RPMI7951 (cell line): ENCODE data around the gene CSMD2. TPM values are rescaled to one million over a fixed set of nuclear protein-coding genes. Genes with fewer than 3 reads are reported as not detected.

Experiments
- DNase-seq: peaks from one replicate; pipeline ENCODE4 v3.0.0-alpha.2; 2012; ENCODE audit warnings: low read depth
- total RNA-seq: library from RNA; depleted of rRNA; stranded (reverse); fragments of >200 nt; shearing (Covaris generic); gene quantifications from 2 replicates; pipeline ENCODE4 v1.2.3, GENCODE V29; 2014

The CSMD2 gene
- total RNA-seq, 1 experiment from 2014 or later = 1.1 TPM

DNA sequence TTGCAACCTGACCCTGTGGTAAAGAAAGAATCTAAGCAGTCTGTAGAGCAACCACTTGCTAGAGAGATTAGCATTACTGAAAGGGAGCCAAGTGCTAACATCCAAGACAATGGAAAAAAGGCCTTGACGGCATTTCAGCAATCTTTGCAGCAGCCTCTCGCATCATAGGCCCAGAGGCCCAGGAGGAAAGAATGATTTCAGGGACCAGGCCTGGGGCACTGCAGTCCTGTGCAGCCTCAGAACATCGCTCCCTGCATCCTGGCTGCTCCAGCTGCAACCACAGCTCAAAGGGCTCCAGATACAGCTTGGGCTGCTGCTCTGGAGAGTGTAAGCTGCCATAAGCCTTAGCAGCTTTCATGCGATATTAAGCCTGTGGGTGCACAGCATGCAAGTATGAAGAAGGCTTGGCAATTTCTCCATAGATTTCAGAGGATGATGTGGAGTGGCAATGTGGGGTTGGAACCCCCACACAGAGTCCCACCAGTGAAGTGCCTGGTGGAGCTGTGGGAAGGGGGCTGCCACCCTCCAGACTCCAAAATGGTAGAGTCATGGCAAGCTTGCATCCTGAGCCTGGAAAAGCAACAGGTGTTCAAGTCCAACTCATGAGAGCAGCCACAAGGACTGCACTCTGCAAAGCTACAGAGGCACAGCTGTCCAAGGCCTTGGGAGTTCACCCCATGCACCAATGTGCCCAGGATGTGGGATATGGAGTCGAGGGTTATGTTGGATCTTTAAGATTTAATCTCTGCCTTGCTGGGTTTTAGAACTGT is 411.8 kb downstream of the CSMD2 start:
- DNase-seq = no peak

- DNase-seq = no peak
Measured at GRCh38 chr1:33745942-33746341, 419.1 kb downstream of the CSMD2 start.

GRCh38 chr1:33743221-33743998 is 421.6 kb downstream of the CSMD2 start:
- DNase-seq = no peak

DNA sequence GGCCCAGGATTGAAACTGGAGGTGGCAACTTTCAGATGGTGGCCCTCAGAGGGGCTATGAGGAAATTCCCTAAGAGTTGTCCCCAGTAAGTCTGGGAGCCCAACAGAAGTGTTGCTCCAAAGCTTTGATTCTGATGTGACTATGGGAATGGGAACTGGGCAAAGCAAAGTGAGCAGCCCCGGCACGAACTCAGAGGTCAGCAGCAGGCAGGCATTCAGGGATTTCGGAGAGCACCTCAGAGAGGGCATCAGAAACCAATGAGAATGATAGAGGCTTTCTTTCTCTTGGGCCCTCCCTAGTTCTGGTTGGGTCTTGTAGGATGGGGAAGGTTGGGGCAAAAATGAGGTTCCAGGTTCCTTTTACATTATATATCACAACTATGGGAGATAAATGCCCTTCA is 422.4 kb downstream of the CSMD2 start:
- no peak for DNase-seq

DNA sequence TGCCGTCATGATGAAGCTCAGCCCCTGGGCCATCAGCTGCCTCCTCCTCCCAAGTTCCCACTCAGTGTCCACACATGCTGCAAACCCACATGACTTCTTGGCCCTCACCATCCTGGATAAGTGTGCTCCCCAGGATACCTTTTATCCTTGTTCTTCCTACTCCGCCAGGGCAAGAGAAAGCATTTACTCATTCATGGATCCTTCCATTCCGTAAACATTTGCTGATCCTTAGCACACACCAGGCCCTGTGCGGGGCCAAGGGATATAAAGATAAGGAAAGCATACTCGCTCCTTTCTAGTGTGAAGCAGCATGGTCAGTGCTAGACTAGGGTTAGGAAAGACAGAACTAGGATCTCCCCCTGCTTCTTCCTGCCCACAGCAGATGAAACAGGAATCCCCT is 423.3 kb downstream of the CSMD2 start:
- no peak for DNase-seq

GRCh38 chr1:33740040-33740744 is 424.8 kb downstream of the CSMD2 start:
- DNase-seq = no peak

- no peak for DNase-seq
Measured at GRCh38 chr1:33738976-33739375, 426.1 kb downstream of the CSMD2 start.

DNA sequence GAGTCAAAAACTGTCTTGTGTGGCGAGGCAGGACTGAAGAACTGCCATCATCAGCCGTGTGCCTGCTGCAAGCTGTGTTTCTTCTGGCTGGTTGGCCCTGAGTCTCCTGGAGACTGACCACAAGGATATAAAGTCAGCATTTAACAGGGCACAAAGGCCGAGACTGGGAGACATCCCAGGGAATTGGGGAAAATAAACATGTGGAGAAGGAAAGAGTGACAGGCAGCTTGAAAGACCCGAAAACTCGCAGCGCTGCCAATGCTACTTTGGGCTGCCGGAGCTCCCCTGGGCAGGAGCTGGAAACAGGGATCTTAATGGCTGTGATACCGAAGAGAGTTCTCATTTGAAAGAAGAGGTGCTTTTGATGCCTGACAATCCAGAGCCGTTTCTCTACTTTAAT is 426.5 kb downstream of the CSMD2 start:
- DNase-seq = no peak

DNA sequence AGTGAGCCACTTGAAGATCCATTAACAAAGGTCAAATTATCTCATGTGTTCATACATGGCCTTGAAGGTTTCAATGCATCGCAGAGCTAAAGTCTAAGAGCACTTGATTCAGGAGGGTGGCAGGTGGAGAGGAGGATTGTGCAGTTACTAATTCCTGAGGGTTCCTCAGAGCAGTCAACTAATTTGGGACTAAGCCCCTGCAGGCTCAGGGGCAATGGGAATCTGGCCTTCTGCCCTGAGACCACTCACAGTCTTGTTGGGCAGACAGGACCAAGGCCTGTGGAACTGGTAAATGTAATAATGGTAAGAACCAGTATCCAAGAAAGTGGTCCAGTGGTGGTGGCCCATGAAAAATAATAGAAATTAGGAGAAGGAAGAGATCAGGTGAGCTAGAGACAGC is 428.5 kb downstream of the CSMD2 start:
- DNase-seq = no peak

DNA sequence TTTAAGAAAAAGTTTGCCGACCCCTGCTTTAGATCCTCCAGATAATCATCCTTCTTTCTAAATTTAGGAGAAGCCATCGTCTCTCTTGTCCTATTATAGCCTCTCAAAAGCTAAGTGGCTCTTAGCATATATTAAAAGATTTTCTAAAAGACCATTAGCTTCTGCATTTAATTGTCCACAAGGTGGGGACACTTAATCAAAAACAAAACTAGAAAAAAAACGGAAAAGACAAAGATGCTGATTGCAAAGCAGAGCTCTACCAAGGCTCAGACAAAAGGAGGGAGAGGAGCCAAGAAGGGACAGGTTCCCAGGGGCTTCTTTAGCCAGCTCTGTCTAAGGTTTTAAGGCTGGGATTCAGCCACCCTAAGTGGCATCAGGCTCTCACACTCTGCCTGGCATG is 429.4 kb downstream of the CSMD2 start:
- peak; percentile 32 for DNase-seq

GRCh38 chr1:33727310-33727709 is 437.7 kb downstream of the CSMD2 start:
- DNase-seq = peak; percentile 13

- no peak for DNase-seq
Measured at GRCh38 chr1:33726274-33726804, 438.7 kb downstream of the CSMD2 start.

- no peak for DNase-seq
Measured at GRCh38 chr1:33725556-33726160, 439.4 kb downstream of the CSMD2 start.

DNA sequence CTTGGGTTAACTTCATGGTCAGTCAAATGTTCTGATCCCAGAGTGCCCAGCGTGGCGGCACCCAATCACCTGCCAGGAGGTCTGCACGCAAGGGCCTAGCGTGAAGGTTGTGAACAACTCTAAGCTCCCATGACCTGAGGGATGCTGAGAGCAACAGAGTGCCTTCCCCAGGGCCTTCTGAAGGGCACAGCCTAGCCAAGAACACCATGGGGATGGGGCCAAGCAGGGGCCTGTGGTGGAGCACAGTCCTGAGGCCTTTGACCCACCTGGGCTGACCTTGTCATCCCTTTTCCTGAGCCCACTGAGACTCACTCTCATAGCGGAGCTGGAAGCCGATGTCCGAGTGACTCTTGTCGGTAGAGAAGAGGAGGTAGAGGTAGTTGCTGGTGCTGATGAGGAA is 440.0 kb downstream of the CSMD2 start:
- DNase-seq = no peak

DNA sequence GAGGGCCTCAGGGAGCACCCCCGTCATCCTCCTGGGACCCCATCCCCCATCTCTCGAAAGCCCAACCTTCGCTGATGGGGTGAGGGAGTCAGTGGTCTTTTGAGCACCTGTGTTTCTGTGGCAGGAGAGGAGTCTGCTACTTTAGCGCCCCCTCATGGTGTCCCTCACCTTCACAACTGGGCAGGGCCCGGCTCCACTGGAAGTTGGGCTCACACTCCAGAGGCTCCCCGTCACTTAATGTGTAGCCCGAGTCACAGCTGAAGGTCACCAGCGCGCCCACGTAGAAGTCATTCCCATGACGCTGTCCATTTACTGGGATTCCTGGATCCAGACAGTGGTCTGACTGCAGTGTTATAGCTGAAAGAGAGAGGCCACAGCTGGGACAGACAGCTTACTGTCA is 440.7 kb downstream of the CSMD2 start:
- no peak for DNase-seq

DNA sequence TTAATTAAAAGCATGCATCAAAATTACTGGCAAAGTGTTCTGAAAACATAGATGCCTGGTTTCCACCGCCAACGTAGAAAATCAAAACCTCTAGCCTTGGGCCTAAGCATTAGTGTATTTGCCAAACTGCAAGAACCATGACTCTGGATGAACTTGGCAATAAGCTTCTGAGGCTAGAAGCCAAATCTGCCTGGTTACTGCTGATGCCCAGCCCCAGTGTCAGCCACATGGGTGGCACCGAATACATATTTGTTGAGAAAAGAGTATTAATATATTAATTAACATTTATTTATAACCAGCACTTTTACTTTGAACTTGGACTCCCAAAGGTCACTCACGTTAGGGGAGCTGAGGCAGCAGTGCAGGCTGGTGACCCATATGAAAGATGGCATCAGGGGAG is 441.8 kb downstream of the CSMD2 start:
- DNase-seq = no peak

DNA sequence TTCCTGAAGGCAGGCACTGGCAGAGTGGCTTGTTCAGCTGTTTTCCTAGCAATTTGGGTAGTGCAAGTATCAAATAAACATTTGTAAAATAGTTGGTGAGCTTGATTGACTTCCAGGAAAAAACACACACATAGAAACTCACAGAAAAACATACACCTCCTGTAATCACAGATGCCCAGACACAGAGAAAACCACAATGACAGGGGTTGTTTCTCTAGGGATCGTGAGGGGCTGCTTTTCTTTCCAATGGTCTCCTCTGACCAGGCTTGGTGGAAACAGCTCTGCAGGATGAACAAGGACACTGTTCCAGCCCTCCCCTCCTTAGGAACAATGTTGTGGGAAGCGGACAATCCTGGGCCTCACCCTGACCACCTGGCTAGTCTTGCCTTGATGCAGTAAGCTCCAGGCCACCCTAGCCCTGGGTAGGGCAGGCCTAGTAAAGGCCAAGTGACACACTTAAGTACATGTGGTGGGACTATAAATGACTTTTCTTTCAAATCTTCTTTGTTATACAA is 443.7 kb downstream of the CSMD2 start:
- DNase-seq = no peak

- DNase-seq = peak; percentile 61
Measured at GRCh38 chr1:33719771-33720670, 445.0 kb downstream of the CSMD2 start.

- no peak for DNase-seq
Measured at GRCh38 chr1:33719326-33719725, 445.7 kb downstream of the CSMD2 start.

DNA sequence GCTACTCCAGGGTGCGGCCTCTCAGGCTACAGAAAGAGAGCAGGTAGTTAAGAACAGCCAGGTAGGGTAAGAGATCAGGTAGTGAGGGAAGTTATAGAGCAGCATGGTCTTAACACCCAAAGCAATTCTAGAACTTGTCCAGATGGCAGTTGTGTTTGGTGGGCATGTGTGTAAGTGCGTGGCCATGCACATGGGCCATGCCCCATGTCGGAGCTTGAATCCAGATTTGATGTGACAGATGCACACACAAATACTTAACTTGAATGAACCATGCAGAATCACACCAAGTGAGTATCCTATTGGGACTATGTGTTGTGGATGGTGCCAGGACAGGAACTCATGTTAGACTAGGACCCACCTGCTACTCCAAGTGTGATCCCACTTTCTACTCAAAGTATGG is 446.8 kb downstream of the CSMD2 start:
- DNase-seq = no peak
